HG03575 (cell line): ENCODE measurements around the gene PLEKHG2.

Experiments used
- ATAC-seq: cut with Tn5 transposase; IDR thresholded peaks from one replicate; pipeline ENCODE4 v1.9.1; 2021; ENCODE audit not compliant: unreplicated experiment, insufficient number of reproducible peaks, low FRiP score; ENCODE audit errors: extremely low read depth

The PLEKHG2 gene

GRCh38 chr19:39415111-39416046, 2.9 kb downstream of the PLEKHG2 start:
- no peak for ATAC-seq

GRCh38 chr19:39416152-39417120, 4.0 kb downstream of the PLEKHG2 start:
- no peak for ATAC-seq

GRCh38 chr19:39417463-39418181, 5.2 kb downstream of the PLEKHG2 start:
- no peak for ATAC-seq

- ATAC-seq = no peak
These were observed 6.5 kb downstream of the PLEKHG2 start for GRCh38 chr19:39419003-39419402.

GRCh38 chr19:39420769-39421168, 8.3 kb downstream of the PLEKHG2 start:
- ATAC-seq = no peak

GRCh38 chr19:39422020-39422419, 9.6 kb downstream of the PLEKHG2 start:
- no peak for ATAC-seq

- ATAC-seq = no peak
These were observed 11.0 kb downstream of the PLEKHG2 start for GRCh38 chr19:39423258-39424086.

GRCh38 chr19:39424934-39425333, 12.5 kb downstream of the PLEKHG2 start:
- ATAC-seq = no peak

- no peak for ATAC-seq
These were observed 13.3 kb downstream of the PLEKHG2 start for GRCh38 chr19:39425744-39426143.

GRCh38 chr19:39426170-39426569, 13.7 kb downstream of the PLEKHG2 start:
- no peak for ATAC-seq

- ATAC-seq = no peak
These were observed 15.2 kb downstream of the PLEKHG2 start for GRCh38 chr19:39427707-39428106.

GRCh38 chr19:39428283-39429112, 16.0 kb downstream of the PLEKHG2 start:
- no peak for ATAC-seq

GRCh38 chr19:39430675-39431593, 18.5 kb downstream of the PLEKHG2 start:
- ATAC-seq = no peak

GRCh38 chr19:39432677-39433025, 20.2 kb downstream of the PLEKHG2 start:
- ATAC-seq = no peak

- no peak for ATAC-seq
These were observed 21.1 kb downstream of the PLEKHG2 start for GRCh38 chr19:39433480-39434079.
